Esophagus muscularis mucosa (tissue), 4 donors: Measurements from ENCODE around the gene UBA52. TPM values are rescaled to one million over a fixed set of nuclear protein-coding genes. Genes with fewer than 3 reads are reported as not detected.

Experiments used
- DNase-seq: peaks from one replicate; pipeline ENCODE4 v3.0.0-alpha.2; 2017; ENCODE audit errors: extremely low spot score
- H3K27ac ChIP-seq, 4 donors: fragments of 200-600 bp; sonication (generic); replicated peaks in 1 of 4; 1 replicate in 3 of 4; 2 replicates in 1 of 4; pipeline ENCODE4 v1.5.1; 2016 to 2019; ENCODE audit warnings: mild to moderate bottlenecking in 1 of 4
- H3K27me3 ChIP-seq, 4 donors: fragments of 200-600 bp; sonication (generic); one replicate each; pipeline versions ENCODE4 v1.5.1 to v1.6.0; 2016 to 2019
- H3K36me3 ChIP-seq, 4 donors: fragments of 200-600 bp; sonication (generic); one replicate each; pipeline ENCODE4 v1.5.1; 2016 to 2019
- H3K4me1 ChIP-seq, 4 donors: fragments of 200-600 bp; sonication (generic); one replicate each; pipeline ENCODE4 v1.5.1; 2016 to 2019
- H3K4me3 ChIP-seq, 4 donors: fragments of 200-600 bp; sonication (generic); 1 replicate in 2 of 4; 2 replicates in 2 of 4; pipeline ENCODE4 v1.5.1; 2016 to 2019; ENCODE audit warnings: mild to moderate bottlenecking in 4 of 4, moderate library complexity in 1 of 4
- H3K9me3 ChIP-seq, 4 donors: fragments of 200-600 bp; sonication (generic); 1 replicate in 3 of 4; 2 replicates in 1 of 4; pipeline ENCODE4 v1.5.1; 2016 to 2019
- CTCF ChIP-seq, 3 experiments: fragments of 200-600 bp in 2 of 3; fragments of 450-650 bp in 1 of 3; sonication (generic) in 2 of 3; IDR thresholded peaks; one replicate each; pipeline ENCODE4 v1.5.1; 2017 to 2019; ENCODE audit warnings: antibody characterized with exemption in 3 of 3, mild to moderate bottlenecking in 2 of 3, moderate library complexity in 1 of 3
- EP300 ChIP-seq: sonication (generic); formaldehyde crosslinking; IDR thresholded peaks from one replicate; pipeline ENCODE4 v1.6.1; 2017; ENCODE audit warnings: antibody characterized with exemption
- POLR2A ChIP-seq: fragments of 450-650 bp; IDR thresholded peaks from one replicate; pipeline ENCODE4 v1.6.1; 2017; ENCODE audit warnings: antibody characterized with exemption, moderate library complexity, mild to moderate bottlenecking, low read depth
- POLR2AphosphoS5 ChIP-seq, 2 donors: sonication (generic); formaldehyde crosslinking; IDR thresholded peaks; one replicate each; pipeline ENCODE4 v1.6.1; 2017; ENCODE audit warnings: antibody characterized with exemption in 2 of 2
- WGBS: methylation state at CpG from one replicate; pipeline ENCODE4 v1.1.5; 2018; 5-methylcytosine and 5-hydroxymethylcytosine counted together
- intact Hi-C: fragments of 100-400 bp; cut with DNase I; formaldehyde crosslinking; loops from one replicate; pipeline ENCODE4 v1.15.1; 2023
- total RNA-seq, 4 donors: library from RNA; depleted of rRNA; stranded (reverse); fragments of >200 nt; gene quantifications; one replicate each; pipeline versions ENCODE4 v1.1.0 to v1.2.1, GENCODE V29; 2016

The UBA52 gene
- total RNA-seq, 4 donors from 2014 or later, result 560 to 800 (median 665) TPM

GRCh38 chr19:18533058-18533457, 38.6 kb upstream of the UBA52 start:
- TF ChIP-seq POLR2AphosphoS5 (IDR thresholded peaks at IDR 0.05), result no peak
- TF ChIP-seq EP300, result no peak
- TF ChIP-seq CTCF (IDR thresholded peaks at IDR 0.05), result no peak
- no peak for TF ChIP-seq POLR2A
- DNase-seq, result no peak

GRCh38 chr19:18536475-18536874, 35.2 kb upstream of the UBA52 start:
- Histone ChIP-seq H3K9me3 (no peaks in the 10 kb centered on the region), H3K4me1 (peaks cover 0 to 7% (median 3%) of the 10 kb centered on the region in 4 donors), H3K27ac (no peak overlapping the region), H3K4me3 (no peak overlapping the region), H3K27me3 (no peaks in the 10 kb centered on the region), H3K36me3 (peaks cover 44 to 97% (median 93%) of the 10 kb centered on the region in 4 donors)
- DNase-seq, result no peak
- intact Hi-C loops, result no loop called here
- 96% methylated on average over 9 of the region's 10 CpGs for WGBS
- TF ChIP-seq EP300, result no peak
- no peak for TF ChIP-seq POLR2AphosphoS5 (IDR thresholded peaks at IDR 0.05)
- TF ChIP-seq CTCF (IDR thresholded peaks at IDR 0.05), result no peak
- TF ChIP-seq POLR2A, result no peak

More at GRCh38 chr19:18533058-18533457, 38.6 kb upstream of the UBA52 start:
- H3K27me3 ChIP-seq, result no peaks in the 10 kb centered on the region
- peaks cover 31 to 76% (median 70%) of the 10 kb centered on the region in 4 donors for H3K36me3 ChIP-seq
- H3K4me1 ChIP-seq, result peaks cover 0 to 8% (median 6%) of the 10 kb centered on the region in 4 donors
- intact Hi-C loops, result no loop called here
- no peaks in the 10 kb centered on the region for H3K9me3 ChIP-seq
- 97% methylated on average over 4 of the region's 4 CpGs for WGBS
- H3K27ac ChIP-seq, result no peak overlapping the region
- no peak overlapping the region for H3K4me3 ChIP-seq

- no peaks in the 10 kb centered on the region for H3K27me3 ChIP-seq
- intact Hi-C loops, result no loop called here
- no peak for DNase-seq
These were observed 34.2 kb upstream of the UBA52 start for GRCh38 chr19:18537431-18537830.

GRCh38 chr19:18538115-18538514, 33.5 kb upstream of the UBA52 start:
- WGBS, result 88% methylated on average over 22 of the region's 22 CpGs
- intact Hi-C loops, result no loop called here
- peaks cover 30 to 83% (median 79%) of the 10 kb centered on the region in 4 donors for H3K36me3 ChIP-seq

More at GRCh38 chr19:18537431-18537830, 34.2 kb upstream of the UBA52 start:
- WGBS, result 90% methylated on average over 9 of the region's 17 CpGs
- peaks cover 34 to 90% (median 86%) of the 10 kb centered on the region in 4 donors for H3K36me3 ChIP-seq
- peaks cover 6 to 16% (median 12%) of the 10 kb centered on the region in 4 donors for H3K4me1 ChIP-seq
- no peaks in the 10 kb centered on the region for H3K9me3 ChIP-seq
- TF ChIP-seq POLR2A, result no peak
- TF ChIP-seq POLR2AphosphoS5 (IDR thresholded peaks at IDR 0.05), result no peak
- no peak for TF ChIP-seq EP300
- no peak for TF ChIP-seq CTCF (IDR thresholded peaks at IDR 0.05)
- H3K4me3 ChIP-seq, result no peak overlapping the region
- H3K27ac ChIP-seq, result no peak overlapping the region

More at GRCh38 chr19:18538115-18538514, 33.5 kb upstream of the UBA52 start:
- peaks cover 7 to 19% (median 15%) of the 10 kb centered on the region in 4 donors for H3K4me1 ChIP-seq
- no peak overlapping the region for H3K4me3 ChIP-seq
- no peaks in the 10 kb centered on the region for H3K9me3 ChIP-seq
- no peaks in the 10 kb centered on the region for H3K27me3 ChIP-seq
- no peak for DNase-seq
- no peak overlapping the region for H3K27ac ChIP-seq
- TF ChIP-seq POLR2AphosphoS5 (IDR thresholded peaks at IDR 0.05) (no peak), POLR2A (no peak), EP300 (no peak), CTCF (IDR thresholded peaks at IDR 0.05) (no peak)
